ENCODE data around the gene CRAMP1. TPM values are rescaled to one million over a fixed set of nuclear protein-coding genes. Genes with fewer than 3 reads are reported as not detected.

CRAMP1 gene
- total RNA-seq, 1 experiment from 2014 or later: 22.9 TPM

DNA sequence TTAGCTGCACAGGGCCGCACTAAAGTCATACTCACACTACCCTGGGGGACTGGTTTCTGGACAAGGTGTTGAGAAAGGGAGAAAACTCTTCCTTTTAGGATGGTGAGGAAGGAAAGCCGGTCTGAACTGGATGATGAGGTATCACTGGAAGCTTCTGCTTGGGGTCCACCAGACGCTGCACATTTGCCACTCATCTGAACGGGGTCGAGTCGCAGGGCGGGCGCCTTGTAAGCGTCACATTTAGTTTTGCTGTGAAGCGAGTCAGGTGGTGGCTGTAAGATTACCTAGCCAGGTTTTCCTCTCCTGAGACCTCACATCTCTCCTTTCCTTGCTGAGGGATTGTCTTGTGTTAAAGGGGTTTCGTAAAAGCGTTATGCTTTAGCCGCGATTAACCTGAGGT lies 68.2 kb downstream of the CRAMP1 start (continued):
- TF ChIP-seq ATF3 (IDR thresholded peaks at IDR 0.05) (no peak), RAD21 (IDR thresholded peaks at IDR 0.05; ENCODE audit: low read depth) (no peak)

DNA sequence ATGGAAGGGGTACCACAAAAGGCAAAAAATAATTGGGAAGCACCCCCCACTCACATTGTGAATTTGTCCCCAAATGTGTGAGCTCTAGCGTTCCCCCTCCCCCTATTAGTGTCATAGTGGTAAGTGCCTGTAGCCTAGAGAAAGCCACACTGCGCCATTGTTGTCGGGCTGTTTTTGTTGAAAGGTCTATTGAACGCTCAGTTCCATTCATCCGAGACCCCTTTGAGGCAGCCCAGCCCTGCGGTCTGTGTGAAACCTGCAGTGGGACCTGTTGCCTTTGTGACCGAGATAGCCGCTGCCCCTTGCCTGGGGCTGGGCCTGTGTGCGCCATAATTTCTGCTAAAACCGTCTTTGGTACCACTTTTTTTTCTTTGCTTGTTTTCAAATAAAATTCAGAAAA lies 68.9 kb downstream of the CRAMP1 start:
- RAD21 ChIA-PET (ENCODE audit: low non-redundant PET in 1 of 2, low total read pairs in 2 of 2, uncharacterized antibody in 2 of 2, unreplicated experiment in 2 of 2): no interaction called here
- H3K4me3 ChIP-seq (replicated peaks in 1 of 2; ENCODE audit: low read depth in 1 of 2, low read length in 2 of 2): no peak overlapping the region
- no peak overlapping the region for H3K4me2 ChIP-seq (ENCODE audit: low read length)

More for the DNA sequence above, 68.9 kb downstream of the CRAMP1 start:
- ChIA-PET POLR2A (no interaction called here), CTCF (interaction anchor here (1.6 kb wide), 1 partner anchor 25 kb away, joined by 4 read pairs; the partner anchor contains the start of gene MAPK8IP3)
- Histone ChIP-seq H3K9me2 (ENCODE audit: insufficient read depth) (no peaks in the 10 kb centered on the region), H3K27me3 (ENCODE audit: insufficient read depth, low read length) (no peaks in the 10 kb centered on the region), H3K4me1 (ENCODE audit: control insufficient read depth in 1 of 2, insufficient read depth in 2 of 2, low read length in 2 of 2) (peaks cover 8 to 31% of the 10 kb centered on the region in 2 experiments), H3K36me3 (ENCODE audit: control insufficient read depth in 1 of 2, insufficient read depth in 2 of 2, low read length in 2 of 2) (peaks cover 7 to 35% of the 10 kb centered on the region in 2 experiments; a peak in 3 of 4 replicates), H3K9me3 (ENCODE audit: control insufficient read depth in 1 of 2, insufficient read depth in 1 of 2, low read depth in 1 of 2, low read length in 2 of 2) (no peaks in the 10 kb centered on the region), H3K79me2 (ENCODE audit: insufficient read depth, low read length) (peaks cover 79% of the 10 kb centered on the region), H2AFZ (ENCODE audit: low read depth, low read length, poor library complexity, severe bottlenecking) (no peak overlapping the region), H3K27ac (ENCODE audit: low read depth, low read length) (no peak overlapping the region), H4K20me1 (ENCODE audit: insufficient read depth) (no peaks in the 10 kb centered on the region; the same call in 1 of the 2 replicates), H3K9ac (ENCODE audit: low read length) (no peak overlapping the region)
- no peak for DNase-seq (ENCODE audit: low read depth, low spot score)
- intact Hi-C loops (cut with micrococcal nuclease): no loop called here
- no peak for ATAC-seq
- TF ChIP-seq RAD21 (IDR thresholded peaks at IDR 0.05; ENCODE audit: low read depth): no peak
- no peak for TF ChIP-seq CEBPB (IDR thresholded peaks at IDR 0.05; ENCODE audit: low read depth)
- TF ChIP-seq SP1 (IDR thresholded peaks at IDR 0.05; ENCODE audit: low read depth): no peak
- no peak for TF ChIP-seq EGR1 (IDR thresholded peaks at IDR 0.05; ENCODE audit: low read depth)
- TF ChIP-seq ELF1 (IDR thresholded peaks at IDR 0.05; ENCODE audit: borderline replicate concordance, low read depth): no peak
- no peak for TF ChIP-seq FOSL1 (IDR thresholded peaks at IDR 0.05; ENCODE audit: low read depth)
- TF ChIP-seq EZH2 (IDR thresholded peaks at IDR 0.05): no peak
- no peak for TF ChIP-seq POLR2AphosphoS5 (IDR thresholded peaks at IDR 0.05; ENCODE audit: low read depth, low read length)
- TF ChIP-seq, protein P1, sequence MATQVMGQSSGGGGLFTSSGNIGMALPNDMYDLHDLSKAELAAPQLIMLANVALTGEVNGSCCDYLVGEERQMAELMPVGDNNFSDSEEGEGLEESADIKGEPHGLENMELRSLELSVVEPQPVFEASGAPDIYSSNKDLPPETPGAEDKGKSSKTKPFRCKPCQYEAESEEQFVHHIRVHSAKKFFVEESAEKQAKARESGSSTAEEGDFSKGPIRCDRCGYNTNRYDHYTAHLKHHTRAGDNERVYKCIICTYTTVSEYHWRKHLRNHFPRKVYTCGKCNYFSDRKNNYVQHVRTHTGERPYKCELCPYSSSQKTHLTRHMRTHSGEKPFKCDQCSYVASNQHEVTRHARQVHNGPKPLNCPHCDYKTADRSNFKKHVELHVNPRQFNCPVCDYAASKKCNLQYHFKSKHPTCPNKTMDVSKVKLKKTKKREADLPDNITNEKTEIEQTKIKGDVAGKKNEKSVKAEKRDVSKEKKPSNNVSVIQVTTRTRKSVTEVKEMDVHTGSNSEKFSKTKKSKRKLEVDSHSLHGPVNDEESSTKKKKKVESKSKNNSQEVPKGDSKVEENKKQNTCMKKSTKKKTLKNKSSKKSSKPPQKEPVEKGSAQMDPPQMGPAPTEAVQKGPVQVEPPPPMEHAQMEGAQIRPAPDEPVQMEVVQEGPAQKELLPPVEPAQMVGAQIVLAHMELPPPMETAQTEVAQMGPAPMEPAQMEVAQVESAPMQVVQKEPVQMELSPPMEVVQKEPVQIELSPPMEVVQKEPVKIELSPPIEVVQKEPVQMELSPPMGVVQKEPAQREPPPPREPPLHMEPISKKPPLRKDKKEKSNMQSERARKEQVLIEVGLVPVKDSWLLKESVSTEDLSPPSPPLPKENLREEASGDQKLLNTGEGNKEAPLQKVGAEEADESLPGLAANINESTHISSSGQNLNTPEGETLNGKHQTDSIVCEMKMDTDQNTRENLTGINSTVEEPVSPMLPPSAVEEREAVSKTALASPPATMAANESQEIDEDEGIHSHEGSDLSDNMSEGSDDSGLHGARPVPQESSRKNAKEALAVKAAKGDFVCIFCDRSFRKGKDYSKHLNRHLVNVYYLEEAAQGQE (IDR thresholded peaks at IDR 0.05; ENCODE audit: low read depth): no peak
- TF ChIP-seq, protein P2, sequence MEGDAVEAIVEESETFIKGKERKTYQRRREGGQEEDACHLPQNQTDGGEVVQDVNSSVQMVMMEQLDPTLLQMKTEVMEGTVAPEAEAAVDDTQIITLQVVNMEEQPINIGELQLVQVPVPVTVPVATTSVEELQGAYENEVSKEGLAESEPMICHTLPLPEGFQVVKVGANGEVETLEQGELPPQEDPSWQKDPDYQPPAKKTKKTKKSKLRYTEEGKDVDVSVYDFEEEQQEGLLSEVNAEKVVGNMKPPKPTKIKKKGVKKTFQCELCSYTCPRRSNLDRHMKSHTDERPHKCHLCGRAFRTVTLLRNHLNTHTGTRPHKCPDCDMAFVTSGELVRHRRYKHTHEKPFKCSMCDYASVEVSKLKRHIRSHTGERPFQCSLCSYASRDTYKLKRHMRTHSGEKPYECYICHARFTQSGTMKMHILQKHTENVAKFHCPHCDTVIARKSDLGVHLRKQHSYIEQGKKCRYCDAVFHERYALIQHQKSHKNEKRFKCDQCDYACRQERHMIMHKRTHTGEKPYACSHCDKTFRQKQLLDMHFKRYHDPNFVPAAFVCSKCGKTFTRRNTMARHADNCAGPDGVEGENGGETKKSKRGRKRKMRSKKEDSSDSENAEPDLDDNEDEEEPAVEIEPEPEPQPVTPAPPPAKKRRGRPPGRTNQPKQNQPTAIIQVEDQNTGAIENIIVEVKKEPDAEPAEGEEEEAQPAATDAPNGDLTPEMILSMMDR (IDR thresholded peaks at IDR 0.05 in 2 of 3, conservative IDR thresholded peaks at IDR 0.05 in 1 of 3; ENCODE audit: borderline replicate concordance in 1 of 3, insufficient read depth in 1 of 3, low read depth in 2 of 3, low read length in 2 of 3): no peak
- TF ChIP-seq SIN3A (IDR thresholded peaks at IDR 0.05; ENCODE audit: low read depth): no peak
- no peak for TF ChIP-seq TCF7L2 (IDR thresholded peaks at IDR 0.05; ENCODE audit: borderline replicate concordance, extremely low read depth, insufficient read depth, insufficient read length)
- no TSS peak for BruUV-seq (replicated peaks)
